ENCODE measurements around the gene PIP5K1B. TPM values are rescaled to one million over a fixed set of nuclear protein-coding genes. Genes with fewer than 3 reads are reported as not detected.

PIP5K1B gene
- total and polyA plus RNA-seq, 2 donors (not counting 3 experiments of a cell fraction or from before 2014, with no cell fraction given) = 0.27 TPM; not detected in 1

DNA sequence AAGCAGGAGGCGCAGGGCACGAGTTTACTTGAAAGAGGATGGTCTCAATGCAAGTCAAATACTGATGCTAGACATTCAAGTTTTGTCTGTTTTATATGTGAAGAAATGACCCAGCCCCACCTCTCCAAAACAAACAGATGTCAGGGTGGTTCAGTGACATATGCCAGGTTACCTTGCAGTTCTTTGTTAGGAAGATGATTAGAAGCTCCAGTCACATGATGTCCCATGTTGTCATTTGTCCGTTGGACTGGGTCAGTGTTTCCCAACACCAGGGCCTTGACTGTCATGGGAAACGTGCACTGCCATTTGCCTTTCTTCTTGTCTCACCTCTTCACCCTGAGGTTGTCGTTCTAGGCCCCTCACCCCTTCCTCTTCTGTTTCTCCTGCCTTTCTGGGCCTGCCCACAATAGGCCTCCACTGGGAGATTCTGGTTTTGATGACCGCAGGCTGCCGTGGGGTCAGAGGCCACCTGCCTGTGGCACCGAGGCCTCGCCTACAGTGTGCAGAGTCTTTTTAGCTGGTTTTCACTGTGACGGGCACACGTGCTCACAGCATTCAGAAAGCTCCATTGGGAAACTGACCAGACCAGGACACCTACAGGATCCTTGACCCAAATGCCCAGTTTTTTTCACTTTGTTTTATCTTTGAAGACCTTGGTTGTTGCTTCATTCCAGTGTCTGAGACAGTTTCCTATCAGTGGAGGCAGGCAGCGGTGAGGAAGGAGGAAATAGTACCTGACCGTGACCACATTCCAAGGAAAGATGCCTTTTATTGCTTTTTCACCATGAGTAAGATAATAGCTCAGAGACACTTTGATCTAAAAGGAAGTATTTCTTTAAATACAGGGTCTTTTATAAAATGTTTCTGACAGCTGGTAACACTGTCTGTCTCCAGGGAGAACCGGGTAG is 123.1 kb downstream of the PIP5K1B start:
- CTCF ChIA-PET = no interaction called here
- FAIRE-seq (no peak), DNase-seq (ENCODE audit: low read depth, low spot score) (no peak)
- H3K79me2 ChIP-seq (ENCODE audit: control insufficient read depth, insufficient read depth, low read length) = no peaks in the 10 kb centered on the region
- no peak overlapping the region for H3K9ac ChIP-seq (replicated peaks; ENCODE audit: extremely low read depth, insufficient read depth, low read length)
- peaks cover 0 to 3% of the 10 kb centered on the region in 2 experiments for H3K27me3 ChIP-seq (ENCODE audit: control insufficient read depth in 2 of 2, insufficient read depth in 2 of 2, low read length in 2 of 2)
- H3K27ac ChIP-seq (ENCODE audit: insufficient read depth, low read depth, low read length) = no peak overlapping the region
- H3K4me3 ChIP-seq (replicated peaks in 1 of 3; ENCODE audit: insufficient read depth in 1 of 3, low read depth in 1 of 3, low read length in 3 of 3) = no peak overlapping the region
- no peak overlapping the region for H3K4me2 ChIP-seq (ENCODE audit: insufficient read depth, low read length)
- POLR2A ChIA-PET = no interaction called here
- TF ChIP-seq EZH2 (IDR thresholded peaks at IDR 0.05; ENCODE audit: borderline replicate concordance, low read depth, low read length, severe bottlenecking) (no peak), POLR2A (IDR thresholded peaks at IDR 0.05; ENCODE audit: low read depth, low read length) (no peak), POLR2AphosphoS5 (IDR thresholded peaks at IDR 0.05; ENCODE audit: insufficient read depth, low read depth, low read length) (no peak), GATA2 (IDR thresholded peaks at IDR 0.05; ENCODE audit: insufficient read depth, insufficient read length, low read depth, low read length) (no peak), JUN (IDR thresholded peaks at IDR 0.05; ENCODE audit: borderline replicate concordance, insufficient read depth, insufficient read length, low read depth) (no peak), MYC (IDR thresholded peaks at IDR 0.05; ENCODE audit: low read depth, low read length) (no peak), FOS (IDR thresholded peaks at IDR 0.05; ENCODE audit: borderline replicate concordance, insufficient read depth, low read length) (no peak)
- TF ChIP-seq, protein P1, sequence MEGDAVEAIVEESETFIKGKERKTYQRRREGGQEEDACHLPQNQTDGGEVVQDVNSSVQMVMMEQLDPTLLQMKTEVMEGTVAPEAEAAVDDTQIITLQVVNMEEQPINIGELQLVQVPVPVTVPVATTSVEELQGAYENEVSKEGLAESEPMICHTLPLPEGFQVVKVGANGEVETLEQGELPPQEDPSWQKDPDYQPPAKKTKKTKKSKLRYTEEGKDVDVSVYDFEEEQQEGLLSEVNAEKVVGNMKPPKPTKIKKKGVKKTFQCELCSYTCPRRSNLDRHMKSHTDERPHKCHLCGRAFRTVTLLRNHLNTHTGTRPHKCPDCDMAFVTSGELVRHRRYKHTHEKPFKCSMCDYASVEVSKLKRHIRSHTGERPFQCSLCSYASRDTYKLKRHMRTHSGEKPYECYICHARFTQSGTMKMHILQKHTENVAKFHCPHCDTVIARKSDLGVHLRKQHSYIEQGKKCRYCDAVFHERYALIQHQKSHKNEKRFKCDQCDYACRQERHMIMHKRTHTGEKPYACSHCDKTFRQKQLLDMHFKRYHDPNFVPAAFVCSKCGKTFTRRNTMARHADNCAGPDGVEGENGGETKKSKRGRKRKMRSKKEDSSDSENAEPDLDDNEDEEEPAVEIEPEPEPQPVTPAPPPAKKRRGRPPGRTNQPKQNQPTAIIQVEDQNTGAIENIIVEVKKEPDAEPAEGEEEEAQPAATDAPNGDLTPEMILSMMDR (IDR thresholded peaks at IDR 0.05; ENCODE audit: extremely low read depth in 1 of 2, insufficient read depth in 1 of 2, low read depth in 1 of 2, low read length in 2 of 2) = no peak
- TF ChIP-seq, protein P2, sequence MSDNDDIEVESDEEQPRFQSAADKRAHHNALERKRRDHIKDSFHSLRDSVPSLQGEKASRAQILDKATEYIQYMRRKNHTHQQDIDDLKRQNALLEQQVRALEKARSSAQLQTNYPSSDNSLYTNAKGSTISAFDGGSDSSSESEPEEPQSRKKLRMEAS (IDR thresholded peaks at IDR 0.05; ENCODE audit: insufficient read depth, insufficient read length) = no peak
- dilution Hi-C loops (cut with MboI; ENCODE audit: extremely low pct_ligation_motif_present, low sequenced_read_pairs) = no loop called here
- H3K9me3 ChIP-seq (replicated peaks; ENCODE audit: control insufficient read depth, insufficient read depth, low read length) = no peaks in the 10 kb centered on the region
- H3K36me3 ChIP-seq (ENCODE audit: control insufficient read depth in 2 of 2, extremely low read depth in 1 of 2, insufficient read depth in 2 of 2, low read length in 2 of 2) = no peaks in the 10 kb centered on the region
- BruUV-seq (replicated peaks) = no TSS peak
- intact Hi-C loops (cut with micrococcal nuclease) = no loop called here
- H4K20me1 ChIP-seq (replicated peaks; ENCODE audit: control insufficient read depth, extremely low read depth, insufficient read depth, low read length) = no peaks in the 10 kb centered on the region
- no peaks in the 10 kb centered on the region for H3K4me1 ChIP-seq (ENCODE audit: control insufficient read depth, extremely low read depth, insufficient read depth, low read length)
- no peaks in the 10 kb centered on the region for H3K9me1 ChIP-seq (replicated peaks; ENCODE audit: control insufficient read depth, extremely low read depth, insufficient read depth, low read length)
- H2AFZ ChIP-seq (ENCODE audit: low read depth, low read length) = no peak overlapping the region
